Measurements from ENCODE around the gene RRP7A. TPM values are rescaled to one million over a fixed set of nuclear protein-coding genes. Genes with fewer than 3 reads are reported as not detected.

Gene RRP7A
- total and polyA plus RNA-seq, 4 donors = 5.3 to 38.9 (median 28.1) TPM

- Histone ChIP-seq H3K27me3 (ENCODE audit: control insufficient read depth in 1 of 2, insufficient read depth in 2 of 2, low read length in 1 of 2) (peaks cover 0 to 5% of the 10 kb centered on the region in 2 donors), H3K4me3 (ENCODE audit: low read length in 2 of 2) (no peak overlapping the region), H3K27ac (ENCODE audit: low read depth in 1 of 2, low read length in 2 of 2) (no peak overlapping the region), H3K4me1 (ENCODE audit: control insufficient read depth in 1 of 2, insufficient read depth in 2 of 2, low read length in 2 of 2) (no peaks in the 10 kb centered on the region), H3K9me3 (ENCODE audit: control insufficient read depth, low read length) (no peaks in the 10 kb centered on the region), H3K36me3 (ENCODE audit: control insufficient read depth in 1 of 2, insufficient read depth in 2 of 2, low read length in 1 of 2) (no peaks in the 10 kb centered on the region)
- DNase-seq (no peak), ATAC-seq (ENCODE audit: low FRiP score) (no peak)
- intact Hi-C loops (cut with DNase I) = no loop called here
- WGBS, 2 donors = 75 to 77% methylated on average over 5 of the region's 5 CpGs
Observed at GRCh38 chr22:42473484-42474193, 46.0 kb downstream of the RRP7A start.

DNA sequence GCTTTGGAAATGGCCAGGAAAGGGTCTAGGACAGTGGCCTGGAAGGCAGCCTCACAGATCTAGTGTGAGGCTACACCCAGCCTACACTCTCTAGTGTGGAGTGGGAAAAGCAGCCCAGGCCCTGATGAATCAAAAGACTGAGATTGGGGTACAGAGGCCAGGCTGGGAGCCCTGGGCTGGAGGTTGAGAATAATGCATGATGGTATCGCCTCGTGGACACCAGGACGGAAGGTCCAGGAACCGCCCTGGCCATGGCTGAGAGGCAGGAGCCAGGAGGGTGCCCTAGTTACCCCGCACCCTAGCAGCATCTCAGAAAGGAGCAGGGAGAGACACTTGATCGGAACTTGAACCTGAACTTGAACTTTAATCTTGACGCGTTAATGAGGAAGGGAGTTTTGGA, 46.9 kb downstream of the RRP7A start:
- intact Hi-C loops (cut with DNase I) = no loop called here
- Histone ChIP-seq H3K36me3 (ENCODE audit: control insufficient read depth in 1 of 2, insufficient read depth in 2 of 2, low read length in 1 of 2) (no peaks in the 10 kb centered on the region), H3K9me3 (ENCODE audit: control insufficient read depth, low read length) (no peaks in the 10 kb centered on the region), H3K4me1 (ENCODE audit: control insufficient read depth in 1 of 2, insufficient read depth in 2 of 2, low read length in 2 of 2) (no peaks in the 10 kb centered on the region), H3K4me3 (ENCODE audit: low read length in 2 of 2) (no peak overlapping the region), H3K27me3 (ENCODE audit: control insufficient read depth in 1 of 2, insufficient read depth in 2 of 2, low read length in 1 of 2) (peaks cover 0 to 5% of the 10 kb centered on the region in 2 donors), H3K27ac (ENCODE audit: low read depth in 1 of 2, low read length in 2 of 2) (no peak overlapping the region)
- WGBS, 2 donors = 90 to 94% methylated on average over 8 of the region's 8 CpGs
- no peak for ATAC-seq (ENCODE audit: low FRiP score)
- no peak for DNase-seq

- Histone ChIP-seq H3K36me3 (ENCODE audit: control insufficient read depth in 1 of 2, insufficient read depth in 2 of 2, low read length in 1 of 2) (no peaks in the 10 kb centered on the region), H3K4me1 (ENCODE audit: control insufficient read depth in 1 of 2, insufficient read depth in 2 of 2, low read length in 2 of 2) (no peaks in the 10 kb centered on the region)
- 79 to 81% methylated on average over 1 of the region's 1 CpG for WGBS, 2 donors
Observed at GRCh38 chr22:42471441-42471840, 48.2 kb downstream of the RRP7A start.

GRCh38 chr22:42470366-42471082, 49.1 kb downstream of the RRP7A start:
- Histone ChIP-seq H3K4me1 (ENCODE audit: control insufficient read depth in 1 of 2, insufficient read depth in 2 of 2, low read length in 2 of 2) (no peaks in the 10 kb centered on the region), H3K27me3 (ENCODE audit: control insufficient read depth in 1 of 2, insufficient read depth in 2 of 2, low read length in 1 of 2) (peaks cover 0 to 5% of the 10 kb centered on the region in 2 donors), H3K4me3 (ENCODE audit: low read length in 2 of 2) (no peak overlapping the region), H3K36me3 (ENCODE audit: control insufficient read depth in 1 of 2, insufficient read depth in 2 of 2, low read length in 1 of 2) (no peaks in the 10 kb centered on the region), H3K27ac (ENCODE audit: low read depth in 1 of 2, low read length in 2 of 2) (no peak overlapping the region), H3K9me3 (ENCODE audit: control insufficient read depth, low read length) (no peaks in the 10 kb centered on the region)
- intact Hi-C loops (cut with DNase I) = no loop called here
- DNase-seq (no peak), ATAC-seq (ENCODE audit: low FRiP score) (no peak)
- WGBS, 2 donors = 26 to 29% methylated on average over 4 of the region's 4 CpGs

More at GRCh38 chr22:42471441-42471840, 48.2 kb downstream of the RRP7A start:
- no peak overlapping the region for H3K4me3 ChIP-seq (ENCODE audit: low read length in 2 of 2)
- peaks cover 0 to 5% of the 10 kb centered on the region in 2 donors for H3K27me3 ChIP-seq (ENCODE audit: control insufficient read depth in 1 of 2, insufficient read depth in 2 of 2, low read length in 1 of 2)
- ATAC-seq (ENCODE audit: low FRiP score) (no peak), DNase-seq (no peak)
- intact Hi-C loops (cut with DNase I) = no loop called here
- no peaks in the 10 kb centered on the region for H3K9me3 ChIP-seq (ENCODE audit: control insufficient read depth, low read length)
- no peak overlapping the region for H3K27ac ChIP-seq (ENCODE audit: low read depth in 1 of 2, low read length in 2 of 2)

- DNase-seq (peak in 1 of 2 donors; percentile 36), ATAC-seq (ENCODE audit: low FRiP score) (no peak)
- intact Hi-C loops (cut with DNase I) = no loop called here
- no peaks in the 10 kb centered on the region for H3K9me3 ChIP-seq (ENCODE audit: control insufficient read depth, low read length)
- no peak overlapping the region for H3K4me3 ChIP-seq (ENCODE audit: low read length in 2 of 2)
- no peak overlapping the region for H3K27ac ChIP-seq (ENCODE audit: low read depth in 1 of 2, low read length in 2 of 2)
- H3K27me3 ChIP-seq (ENCODE audit: control insufficient read depth in 1 of 2, insufficient read depth in 2 of 2, low read length in 1 of 2) = peaks cover 0 to 2% of the 10 kb centered on the region in 2 donors
- no peaks in the 10 kb centered on the region for H3K36me3 ChIP-seq (ENCODE audit: control insufficient read depth in 1 of 2, insufficient read depth in 2 of 2, low read length in 1 of 2)
- 79 to 90% methylated on average over 2 of the region's 2 CpGs for WGBS, 2 donors
- H3K4me1 ChIP-seq (ENCODE audit: control insufficient read depth in 1 of 2, insufficient read depth in 2 of 2, low read length in 2 of 2) = no peaks in the 10 kb centered on the region
Observed at GRCh38 chr22:42468841-42469240, 50.8 kb downstream of the RRP7A start.

- DNase-seq = no peak
- Histone ChIP-seq H3K27me3 (ENCODE audit: control insufficient read depth in 1 of 2, insufficient read depth in 2 of 2, low read length in 1 of 2) (no peaks in the 10 kb centered on the region), H3K4me3 (ENCODE audit: low read length in 2 of 2) (no peak overlapping the region), H3K27ac (ENCODE audit: low read depth in 1 of 2, low read length in 2 of 2) (no peak overlapping the region), H3K9me3 (ENCODE audit: control insufficient read depth, low read length) (no peaks in the 10 kb centered on the region), H3K36me3 (ENCODE audit: control insufficient read depth in 1 of 2, insufficient read depth in 2 of 2, low read length in 1 of 2) (no peaks in the 10 kb centered on the region), H3K4me1 (ENCODE audit: control insufficient read depth in 1 of 2, insufficient read depth in 2 of 2, low read length in 2 of 2) (no peaks in the 10 kb centered on the region)
- 16 to 39% methylated on average over 1 of the region's 1 CpG for WGBS, 2 donors
- ATAC-seq (ENCODE audit: low FRiP score) = no peak
- intact Hi-C loops (cut with DNase I) = no loop called here
Observed at GRCh38 chr22:42462016-42462415, 57.6 kb downstream of the RRP7A start.

DNA sequence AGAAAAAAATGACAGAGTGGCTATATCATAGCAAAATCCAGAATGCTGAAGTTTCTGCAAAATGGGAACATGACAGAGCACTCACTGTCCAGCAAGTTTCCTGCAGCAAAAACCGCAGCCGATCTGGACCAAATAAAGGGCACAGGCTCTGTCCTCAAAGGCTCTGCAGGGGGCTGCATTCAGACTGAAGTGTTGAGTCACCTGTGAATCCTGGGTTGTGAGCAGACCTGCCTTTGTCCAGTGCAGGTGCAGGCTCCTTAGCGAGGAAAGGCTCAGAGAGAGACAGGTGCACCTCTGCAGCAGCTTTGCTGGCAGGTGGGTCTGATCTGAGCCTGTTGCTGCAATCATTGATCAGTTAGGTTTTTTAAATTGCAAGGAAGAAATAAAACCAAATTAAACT, 58.1 kb downstream of the RRP7A start:
- no peak for ATAC-seq (ENCODE audit: low FRiP score)
- intact Hi-C loops (cut with DNase I) = no loop called here
- Histone ChIP-seq H3K4me3 (ENCODE audit: low read length in 2 of 2) (no peak overlapping the region), H3K27me3 (ENCODE audit: control insufficient read depth in 1 of 2, insufficient read depth in 2 of 2, low read length in 1 of 2) (no peaks in the 10 kb centered on the region), H3K36me3 (ENCODE audit: control insufficient read depth in 1 of 2, insufficient read depth in 2 of 2, low read length in 1 of 2) (no peaks in the 10 kb centered on the region), H3K27ac (ENCODE audit: low read depth in 1 of 2, low read length in 2 of 2) (no peak overlapping the region), H3K4me1 (ENCODE audit: control insufficient read depth in 1 of 2, insufficient read depth in 2 of 2, low read length in 2 of 2) (no peaks in the 10 kb centered on the region), H3K9me3 (ENCODE audit: control insufficient read depth, low read length) (no peaks in the 10 kb centered on the region)
- 53 to 65% methylated on average over 3 of the region's 3 CpGs for WGBS, 2 donors
- DNase-seq = peak in 1 of 2 donors; percentile 16
